ENCODE data around the gene TTN.

GRCh38 chr2:178478130-178478438, 329.1 kb downstream of the TTN start:
- TF ChIP-seq NANOG (IDR thresholded peaks at IDR 0.05; ENCODE audit: borderline replicate concordance) (no peak), EZH2 (IDR thresholded peaks at IDR 0.05; ENCODE audit: low read depth, unreplicated experiment) (no peak), ZNF462 (CRISPR knock-in tag; IDR thresholded peaks at IDR 0.05) (no peak), CTCF (conservative IDR thresholded peaks at IDR 0.05; ENCODE audit: low read depth in 2 of 2) (no peak), EZH2phosphoT487 (IDR thresholded peaks at IDR 0.05; ENCODE audit: unreplicated experiment) (no peak), POLR2AphosphoS5 (IDR thresholded peaks at IDR 0.05; ENCODE audit: low read depth) (no peak), JUNB (IDR thresholded peaks at IDR 0.05; ENCODE audit: unreplicated experiment) (no peak)
